CD4-positive, alpha-beta T cell (primary cell): ENCODE measurements around the gene PCDH9. TPM values are rescaled to one million over a fixed set of nuclear protein-coding genes. Genes with fewer than 3 reads are reported as not detected.

Experiments
- ATAC-seq: fragments of 200-7000 bp; cut with Tn5 transposase; one replicate; pipeline ENCODE4 v1.10.0; 2022; ENCODE audit warnings: mild to moderate bottlenecking; ENCODE audit not compliant: poor library complexity
- CTCF ChIA-PET: fragments of 350-600 bp; sonication (Branson Sonifier 250); formaldehyde crosslinking; loops from one replicate; lab custom pipeline; 2021; ENCODE audit warnings: antibody characterized with exemption, inconsistent platforms; lab: Charles Lee
- POLR2A ChIA-PET: fragments of 350-600 bp; sonication (Branson Sonifier 250); formaldehyde crosslinking; loops from one replicate; lab custom pipeline; 2021; ENCODE audit warnings: antibody characterized with exemption, inconsistent platforms; lab: Charles Lee
- DNase-seq, 14 experiments: peaks; one replicate each; pipeline ENCODE4 v3.0.0-alpha.2; 2013 to 2020; ENCODE audit warnings: mixed read lengths in 2 of 14
- H3K27ac ChIP-seq, 2 donors: one replicate each; pipeline versions ENCODE4 v1.5.1 to v1.7.0; 2013; ENCODE audit warnings: low read length in 2 of 2, low read depth in 1 of 2, mild to moderate bottlenecking in 1 of 2
- H3K27me3 ChIP-seq, 2 experiments: 1 replicate in 1 of 2; 2 replicates in 1 of 2; pipeline versions ENCODE4 v1.6.1 to v1.7.0; 2013; ENCODE audit warnings: low read length in 2 of 2, control low read depth in 1 of 2, mild to moderate bottlenecking in 1 of 2, moderate library complexity in 1 of 2; ENCODE audit not compliant: insufficient read depth in 2 of 2, control insufficient read depth in 1 of 2
- H3K36me3 ChIP-seq: one replicate; pipeline ENCODE4 v1.6.1; 2013; ENCODE audit warnings: low read length, control low read depth; ENCODE audit not compliant: insufficient read depth
- H3K4me1 ChIP-seq: one replicate; pipeline ENCODE4 v1.6.1; 2013; ENCODE audit warnings: low read length, control low read depth; ENCODE audit not compliant: insufficient read depth
- H3K4me3 ChIP-seq: one replicate; pipeline ENCODE4 v1.5.1; 2013; ENCODE audit warnings: mild to moderate bottlenecking, low read length, moderate library complexity
- H3K9me3 ChIP-seq, 2 experiments: 1 replicate in 1 of 2; 2 replicates in 1 of 2; pipeline versions ENCODE4 v1.6.1 to v1.7.0; 2013; ENCODE audit warnings: low read length in 2 of 2, mild to moderate bottlenecking in 2 of 2, control low read depth in 1 of 2, moderate library complexity in 1 of 2; ENCODE audit not compliant: control insufficient read depth in 1 of 2, insufficient read depth in 1 of 2
- H3K27ac Mint-ChIP-seq: one replicate; pipeline ENCODE4 v1.8.0; 2020; ENCODE audit warnings: mixed read lengths
- H3K27me3 Mint-ChIP-seq: one replicate; pipeline ENCODE4 v1.8.0; 2021; ENCODE audit warnings: mixed read lengths
- H3K36me3 Mint-ChIP-seq: one replicate; pipeline ENCODE4 v1.8.0; 2021; ENCODE audit warnings: low read depth, mixed read lengths
- H3K4me1 Mint-ChIP-seq: one replicate; pipeline ENCODE4 v1.8.0; 2021; ENCODE audit warnings: low read depth, mixed read lengths
- H3K4me3 Mint-ChIP-seq: one replicate; pipeline ENCODE4 v1.8.0; 2020; ENCODE audit warnings: mild to moderate bottlenecking, mixed read lengths
- H3K9me3 Mint-ChIP-seq: one replicate; pipeline ENCODE4 v1.8.0; 2020; ENCODE audit warnings: mixed read lengths
- CTCF ChIP-seq: fragments of 200-600 bp; IDR thresholded peaks from one replicate; pipeline ENCODE4 v1.8.0; 2022; ENCODE audit warnings: antibody characterized with exemption, mild to moderate bottlenecking
- intact Hi-C, 2 experiments: fragments of 100-400 bp; cut with DNase I in 1 of 2; cut with micrococcal nuclease in 1 of 2; formaldehyde crosslinking; loops; one replicate each; pipeline versions ENCODE4 v1.15.1 to v1.9.0; 2023 to 2025; cut with DNase I, micrococcal nuclease
- total RNA-seq, 174 experiments: library from RNA in 2 of 174; stranded (reverse) in 2 of 174; gene quantifications; one replicate each; pipeline ENCODE4 v1.2.3 and lab custom pipeline; 2021 to 2026

Gene PCDH9
- total RNA-seq, 2 experiments from 2014 or later: 0.08 to 0.19 TPM

- no peak for TF ChIP-seq CTCF
- ATAC-seq (no peak), DNase-seq (no peak)
- no peaks in the 10 kb centered on the region for H3K4me1 Mint-ChIP-seq
- H3K27ac Mint-ChIP-seq: no peak overlapping the region
- no peaks in the 10 kb centered on the region for H3K36me3 ChIP-seq
- no peak overlapping the region for H3K4me3 ChIP-seq
- H3K27me3 Mint-ChIP-seq: no peaks in the 10 kb centered on the region
- no peaks in the 10 kb centered on the region for H3K4me1 ChIP-seq
- no peaks in the 10 kb centered on the region for H3K9me3 Mint-ChIP-seq
- H3K9me3 ChIP-seq: peaks cover 0 to 10% of the 10 kb centered on the region in 2 experiments
- no peak overlapping the region for H3K4me3 Mint-ChIP-seq
- ChIA-PET CTCF (no interaction called here), POLR2A (no interaction called here)
- intact Hi-C loops: no loop called here
- H3K27ac ChIP-seq: no peak overlapping the region
- H3K36me3 Mint-ChIP-seq: no peaks in the 10 kb centered on the region
- no peaks in the 10 kb centered on the region for H3K27me3 ChIP-seq
Observed at GRCh38 chr13:67101730-67102467, 128.2 kb downstream of the PCDH9 start.

- ATAC-seq (no peak), DNase-seq (no peak)
- Mint-ChIP-seq H3K9me3 (no peaks in the 10 kb centered on the region), H3K4me1 (no peaks in the 10 kb centered on the region), H3K27me3 (no peaks in the 10 kb centered on the region), H3K27ac (no peak overlapping the region), H3K4me3 (no peak overlapping the region), H3K36me3 (no peaks in the 10 kb centered on the region)
- H3K27ac ChIP-seq: no peak overlapping the region
- no peaks in the 10 kb centered on the region for H3K27me3 ChIP-seq
- H3K4me1 ChIP-seq: no peaks in the 10 kb centered on the region
- ChIA-PET POLR2A (no interaction called here), CTCF (no interaction called here)
- peaks cover 0 to 4% of the 10 kb centered on the region in 2 experiments for H3K9me3 ChIP-seq
- H3K36me3 ChIP-seq: no peaks in the 10 kb centered on the region
- H3K4me3 ChIP-seq: no peak overlapping the region
- TF ChIP-seq CTCF: no peak
- intact Hi-C loops: no loop called here
Observed at GRCh38 chr13:67100730-67101129, 129.4 kb downstream of the PCDH9 start.

GRCh38 chr13:67099494-67099893 lies 130.6 kb downstream of the PCDH9 start:
- ATAC-seq (no peak), DNase-seq (no peak)
- no peaks in the 10 kb centered on the region for H3K27me3 ChIP-seq
- ChIA-PET CTCF (no interaction called here), POLR2A (no interaction called here)
- no peaks in the 10 kb centered on the region for H3K27me3 Mint-ChIP-seq
- peaks cover 0 to 2% of the 10 kb centered on the region in 2 experiments for H3K9me3 ChIP-seq
- H3K27ac ChIP-seq: no peak overlapping the region
- no peaks in the 10 kb centered on the region for H3K36me3 ChIP-seq
- TF ChIP-seq CTCF: no peak
- H3K4me1 ChIP-seq: no peaks in the 10 kb centered on the region
- H3K9me3 Mint-ChIP-seq: no peaks in the 10 kb centered on the region
- H3K27ac Mint-ChIP-seq: no peak overlapping the region
- no peaks in the 10 kb centered on the region for H3K36me3 Mint-ChIP-seq
- H3K4me3 Mint-ChIP-seq: no peak overlapping the region
- no peak overlapping the region for H3K4me3 ChIP-seq
- intact Hi-C loops: no loop called here
- H3K4me1 Mint-ChIP-seq: no peaks in the 10 kb centered on the region
